Parathyroid adenoma (tissue), 2 donors: ENCODE data around the gene BLOC1S6.

Experiments
- H2AFZ ChIP-seq: fragments of 300-600 bp; sonication (generic); one replicate; pipeline ENCODE4 v1.7.0; 2017; ENCODE audit warnings: antibody characterized with exemption, mild to moderate bottlenecking
- H3K27ac ChIP-seq: fragments of 300-600 bp; sonication (generic); one replicate; pipeline ENCODE4 v1.7.0; 2017
- H3K27me3 ChIP-seq: fragments of 300-600 bp; sonication (generic); one replicate; pipeline ENCODE4 v1.7.0; 2017; ENCODE audit warnings: low read length; ENCODE audit not compliant: control insufficient read depth, insufficient read depth
- H3K36me3 ChIP-seq: fragments of 300-600 bp; sonication (generic); one replicate; pipeline ENCODE4 v1.7.0; 2017; ENCODE audit warnings: low read length; ENCODE audit not compliant: control insufficient read depth, insufficient read depth
- H3K4me1 ChIP-seq: fragments of 300-600 bp; sonication (generic); one replicate; pipeline ENCODE4 v1.7.0; 2017; ENCODE audit warnings: control low read depth
- H3K4me2 ChIP-seq: fragments of 300-600 bp; sonication (generic); one replicate; pipeline ENCODE4 v1.7.0; 2017; ENCODE audit warnings: low read length
- H3K4me3 ChIP-seq: fragments of 300-600 bp; sonication (generic); one replicate; pipeline ENCODE4 v1.7.0; 2017; ENCODE audit warnings: low read depth, low read length
- H3K79me2 ChIP-seq: fragments of 300-600 bp; sonication (generic); one replicate; pipeline ENCODE4 v1.7.0; 2017; ENCODE audit warnings: control low read depth
- H3K9ac ChIP-seq: fragments of 300-600 bp; sonication (generic); one replicate; pipeline ENCODE4 v1.7.0; 2017; ENCODE audit warnings: mild to moderate bottlenecking
- H3K9me3 ChIP-seq: fragments of 300-600 bp; sonication (generic); one replicate; pipeline ENCODE4 v1.7.0; 2017; ENCODE audit warnings: low read length; ENCODE audit not compliant: control insufficient read depth
- CTCF ChIP-seq: fragments of 300-600 bp; sonication (generic); IDR thresholded peaks from one replicate; pipeline ENCODE4 v1.7.0; 2017; ENCODE audit warnings: antibody characterized with exemption, mild to moderate bottlenecking
- donor health status: primary hyperparathyroidism.

The BLOC1S6 gene

GRCh38 chr15:45653702-45654424, 66.7 kb downstream of the BLOC1S6 start:
- no peaks in the 10 kb centered on the region for H3K9me3 ChIP-seq
- H3K27me3 ChIP-seq = no peaks in the 10 kb centered on the region
- no peak overlapping the region for H3K27ac ChIP-seq
- no peak overlapping the region for H3K9ac ChIP-seq
- no peak overlapping the region for H3K4me2 ChIP-seq
- H3K36me3 ChIP-seq = no peaks in the 10 kb centered on the region
- no peak overlapping the region for H2AFZ ChIP-seq
- no peak overlapping the region for H3K4me3 ChIP-seq
- H3K79me2 ChIP-seq = no peaks in the 10 kb centered on the region
- peaks cover 2% of the 10 kb centered on the region for H3K4me1 ChIP-seq
- no peak for TF ChIP-seq CTCF

GRCh38 chr15:45654749-45655148, 67.6 kb downstream of the BLOC1S6 start:
- no peaks in the 10 kb centered on the region for H3K36me3 ChIP-seq
- TF ChIP-seq CTCF = no peak
- no peak overlapping the region for H3K27ac ChIP-seq
- no peak overlapping the region for H3K4me2 ChIP-seq
- no peak overlapping the region for H3K4me3 ChIP-seq
- no peaks in the 10 kb centered on the region for H3K27me3 ChIP-seq
- H3K4me1 ChIP-seq = no peaks in the 10 kb centered on the region
- H3K9me3 ChIP-seq = no peaks in the 10 kb centered on the region
- no peak overlapping the region for H3K9ac ChIP-seq
- no peaks in the 10 kb centered on the region for H3K79me2 ChIP-seq
- no peak overlapping the region for H2AFZ ChIP-seq

GRCh38 chr15:45657254-45657653, 70.1 kb downstream of the BLOC1S6 start:
- Histone ChIP-seq H3K36me3 (no peaks in the 10 kb centered on the region), H3K4me3 (no peak overlapping the region), H3K9me3 (no peaks in the 10 kb centered on the region), H3K4me2 (no peak overlapping the region), H3K79me2 (no peaks in the 10 kb centered on the region), H2AFZ (no peak overlapping the region), H3K27ac (no peak overlapping the region), H3K9ac (no peak overlapping the region), H3K27me3 (no peaks in the 10 kb centered on the region), H3K4me1 (no peaks in the 10 kb centered on the region)
- no peak for TF ChIP-seq CTCF

- H3K9me3 ChIP-seq = no peaks in the 10 kb centered on the region
- no peak overlapping the region for H3K9ac ChIP-seq
- H3K4me3 ChIP-seq = no peak overlapping the region
- no peak for TF ChIP-seq CTCF
- no peaks in the 10 kb centered on the region for H3K27me3 ChIP-seq
- no peaks in the 10 kb centered on the region for H3K4me1 ChIP-seq
- H3K36me3 ChIP-seq = no peaks in the 10 kb centered on the region
- no peak overlapping the region for H3K4me2 ChIP-seq
- no peaks in the 10 kb centered on the region for H3K79me2 ChIP-seq
- no peak overlapping the region for H2AFZ ChIP-seq
- H3K27ac ChIP-seq = no peak overlapping the region
Observed at GRCh38 chr15:45657764-45658545, 70.8 kb downstream of the BLOC1S6 start.
